Smooth muscle cell (in vitro differentiated cells): ENCODE results near the gene NOL8. TPM values are rescaled to one million over a fixed set of nuclear protein-coding genes. Genes with fewer than 3 reads are reported as not detected.

Experiments used
- DNase-seq: peaks from one replicate; lab custom pipeline; 2025; ENCODE audit not compliant: unreplicated experiment; lab: John Stamatoyannopoulos, UW
- H2AFZ ChIP-seq: fragments of 200-600 bp; sonication (generic); 2 replicates; pipeline ENCODE4 v1.6.0; 2016; ENCODE audit warnings: antibody characterized with exemption, low read depth, mild to moderate bottlenecking
- H3F3A ChIP-seq: fragments of 200-600 bp; sonication (generic); 2 replicates; pipeline ENCODE4 v1.6.0; 2017; ENCODE audit warnings: antibody characterized with exemption, low read depth
- H3K27ac ChIP-seq: fragments of 200-600 bp; sonication (generic); 2 replicates; pipeline ENCODE4 v1.5.1; 2016; ENCODE audit warnings: low read depth, mild to moderate bottlenecking
- H3K27me3 ChIP-seq: fragments of 200-600 bp; sonication (generic); 2 replicates; pipeline ENCODE4 v1.6.1; 2016; ENCODE audit warnings: low read depth, mild to moderate bottlenecking
- H3K36me3 ChIP-seq: fragments of 200-600 bp; sonication (generic); 2 replicates; pipeline ENCODE4 v1.5.1; 2016; ENCODE audit warnings: low read depth
- H3K4me1 ChIP-seq: fragments of 200-600 bp; sonication (generic); 2 replicates; pipeline ENCODE4 v1.5.1; 2016; ENCODE audit warnings: low read depth
- H3K4me2 ChIP-seq: fragments of 200-600 bp; sonication (generic); 2 replicates; pipeline ENCODE4 v1.6.0; 2016; ENCODE audit warnings: mild to moderate bottlenecking
- H3K4me3 ChIP-seq: fragments of 200-600 bp; sonication (generic); 2 replicates; pipeline ENCODE4 v1.5.1; 2016; ENCODE audit warnings: mild to moderate bottlenecking
- H3K79me2 ChIP-seq: fragments of 200-600 bp; sonication (generic); 2 replicates; pipeline ENCODE4 v1.6.0; 2016; ENCODE audit warnings: low read depth, mild to moderate bottlenecking
- H3K9ac ChIP-seq: fragments of 200-600 bp; sonication (generic); 2 replicates; pipeline ENCODE4 v1.6.0; 2016; ENCODE audit warnings: low read depth
- H3K9me3 ChIP-seq: fragments of 200-600 bp; sonication (generic); replicated peaks from 2 replicates; pipeline ENCODE4 v1.5.1; 2016; ENCODE audit warnings: low read depth
- H4K20me1 ChIP-seq: fragments of 200-600 bp; sonication (generic); 2 replicates; pipeline ENCODE4 v1.6.0; 2016; ENCODE audit warnings: low read depth
- WGBS: methylation state at CpG from one replicate; pipeline ENCODE4 v1.1.7; 2016; ENCODE audit warnings: low lambda C conversion rate; 5-methylcytosine and 5-hydroxymethylcytosine counted together
- polyA plus RNA-seq: library from polyadenylated mRNA; unstranded; fragments of >200 nt; fragmentation: Nextera tagmentation; extraction: Ambion mirVana; gene quantifications from 2 replicates; pipeline ENCODE4 v1.2.1, GENCODE V29; 2016
- total RNA-seq: library from RNA; depleted of rRNA; stranded (reverse); fragments of >200 nt; gene quantifications from 2 replicates; pipeline ENCODE4 v1.2.3, GENCODE V29; 2014
- TF ChIP-seq, protein P1 (sequence below): fragments of 200-600 bp; sonication (generic); IDR thresholded peaks from 2 replicates; pipeline ENCODE4 v1.5.1; 2017; ENCODE audit warnings: borderline replicate concordance, mild to moderate bottlenecking, antibody characterized with exemption; ENCODE audit not compliant: insufficient read depth, poor library complexity, severe bottlenecking

NOL8 gene
- total and polyA plus RNA-seq, 2 experiments from 2014 or later = 15.1 to 21.3 TPM

DNA sequence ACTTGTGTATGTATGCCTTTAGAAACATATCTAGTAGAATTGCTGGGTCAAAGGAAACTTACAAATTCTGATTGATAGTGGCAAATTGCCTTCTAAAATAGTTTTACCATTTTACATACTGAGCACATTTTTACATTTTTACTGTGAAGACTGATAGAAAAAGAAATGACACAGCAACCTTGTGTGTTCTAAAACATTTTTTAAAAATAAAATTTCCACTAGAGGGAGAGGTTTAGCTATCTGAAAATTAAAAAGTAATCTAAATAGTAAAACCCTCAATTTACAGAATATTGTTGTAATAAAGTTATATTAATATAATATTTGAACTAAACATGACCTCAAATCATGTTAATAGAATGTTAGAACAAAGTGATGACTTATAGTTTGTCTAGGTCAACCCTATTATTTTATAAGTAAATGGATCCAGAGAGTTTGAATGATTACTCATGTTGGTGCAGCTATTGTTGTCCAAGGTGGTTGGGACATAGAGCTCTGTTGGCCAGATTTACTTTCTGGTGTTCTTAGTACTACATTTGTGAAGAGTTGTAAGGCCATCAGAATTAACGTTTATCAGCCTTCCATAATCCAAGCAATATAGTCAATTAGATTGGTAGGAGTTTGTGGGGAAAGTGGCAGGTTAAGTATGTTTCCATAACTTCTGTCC lies 17.8 kb upstream of the NOL8 start:
- no peak overlapping the region for H2AFZ ChIP-seq
- no peak overlapping the region for H3K4me2 ChIP-seq
- TF ChIP-seq, protein P1, sequence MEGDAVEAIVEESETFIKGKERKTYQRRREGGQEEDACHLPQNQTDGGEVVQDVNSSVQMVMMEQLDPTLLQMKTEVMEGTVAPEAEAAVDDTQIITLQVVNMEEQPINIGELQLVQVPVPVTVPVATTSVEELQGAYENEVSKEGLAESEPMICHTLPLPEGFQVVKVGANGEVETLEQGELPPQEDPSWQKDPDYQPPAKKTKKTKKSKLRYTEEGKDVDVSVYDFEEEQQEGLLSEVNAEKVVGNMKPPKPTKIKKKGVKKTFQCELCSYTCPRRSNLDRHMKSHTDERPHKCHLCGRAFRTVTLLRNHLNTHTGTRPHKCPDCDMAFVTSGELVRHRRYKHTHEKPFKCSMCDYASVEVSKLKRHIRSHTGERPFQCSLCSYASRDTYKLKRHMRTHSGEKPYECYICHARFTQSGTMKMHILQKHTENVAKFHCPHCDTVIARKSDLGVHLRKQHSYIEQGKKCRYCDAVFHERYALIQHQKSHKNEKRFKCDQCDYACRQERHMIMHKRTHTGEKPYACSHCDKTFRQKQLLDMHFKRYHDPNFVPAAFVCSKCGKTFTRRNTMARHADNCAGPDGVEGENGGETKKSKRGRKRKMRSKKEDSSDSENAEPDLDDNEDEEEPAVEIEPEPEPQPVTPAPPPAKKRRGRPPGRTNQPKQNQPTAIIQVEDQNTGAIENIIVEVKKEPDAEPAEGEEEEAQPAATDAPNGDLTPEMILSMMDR = peak; percentile 14
- no peak for DNase-seq
- no peaks in the 10 kb centered on the region for H3K27me3 ChIP-seq
- H3K9ac ChIP-seq = no peak overlapping the region
- WGBS = 89% methylated on average over 1 of the region's 1 CpG
- H3K36me3 ChIP-seq = peaks cover 9% of the 10 kb centered on the region
- peaks cover 3% of the 10 kb centered on the region for H3K9me3 ChIP-seq
- no peaks in the 10 kb centered on the region for H4K20me1 ChIP-seq
- no peaks in the 10 kb centered on the region for H3F3A ChIP-seq
- H3K4me1 ChIP-seq = no peaks in the 10 kb centered on the region
- H3K27ac ChIP-seq = no peak overlapping the region
- H3K79me2 ChIP-seq = no peaks in the 10 kb centered on the region
- no peak overlapping the region for H3K4me3 ChIP-seq

DNA sequence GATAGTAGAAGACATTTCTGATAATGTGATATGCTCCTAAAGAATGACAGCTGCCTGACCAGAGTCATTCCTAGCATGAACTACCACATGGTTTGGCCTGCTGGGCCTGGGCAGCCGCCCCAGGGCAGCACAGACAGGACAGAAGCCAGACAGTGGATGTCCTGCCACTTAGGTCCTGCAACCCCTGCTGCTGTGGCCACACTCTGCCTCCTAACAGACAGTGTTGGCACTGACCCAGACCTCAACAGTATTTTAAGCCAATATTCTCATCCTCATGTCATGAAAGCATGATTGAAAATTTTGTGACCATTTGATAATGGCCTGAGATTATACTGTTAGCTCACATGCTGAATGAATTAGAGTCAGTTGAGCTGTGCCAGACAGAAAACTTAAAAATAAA lies 16.4 kb upstream of the NOL8 start:
- H3K4me3 ChIP-seq = no peak overlapping the region
- no peaks in the 10 kb centered on the region for H3K27me3 ChIP-seq
- peaks cover 3% of the 10 kb centered on the region for H3K9me3 ChIP-seq
- H3K4me1 ChIP-seq = no peaks in the 10 kb centered on the region
- no peak for DNase-seq
- no peak overlapping the region for H3K27ac ChIP-seq
- 100% methylated on average over 1 of the region's 1 CpG for WGBS
- no peak overlapping the region for H3K9ac ChIP-seq
- no peaks in the 10 kb centered on the region for H3K79me2 ChIP-seq
- H3F3A ChIP-seq = no peaks in the 10 kb centered on the region
- no peak overlapping the region for H2AFZ ChIP-seq
- TF ChIP-seq, protein P1 = no peak
- peaks cover 13% of the 10 kb centered on the region for H3K36me3 ChIP-seq
- no peak overlapping the region for H3K4me2 ChIP-seq
- H4K20me1 ChIP-seq = no peaks in the 10 kb centered on the region

DNA sequence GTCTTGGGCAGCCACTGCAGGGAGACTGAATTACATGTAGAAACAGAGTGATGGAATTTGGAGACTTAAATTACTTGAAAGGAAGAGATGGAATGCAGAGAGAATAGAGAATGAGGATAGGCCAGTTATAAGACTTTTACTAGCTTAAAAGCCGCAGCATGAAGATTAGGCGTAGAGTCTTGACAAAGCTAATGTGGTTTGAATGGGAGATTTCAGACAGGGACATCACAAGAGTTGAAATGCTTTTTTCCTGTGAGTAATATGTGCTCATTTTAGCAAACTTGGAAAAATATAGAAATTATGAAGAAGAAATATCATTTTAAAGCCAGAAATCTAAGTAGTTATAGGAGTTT lies 8.1 kb upstream of the NOL8 start:
- Histone ChIP-seq H3K36me3 (peaks cover 4% of the 10 kb centered on the region), H4K20me1 (no peaks in the 10 kb centered on the region), H3K4me2 (peak overlapping the region; percentile 42), H3K4me1 (no peaks in the 10 kb centered on the region), H3K27ac (peak overlapping the region; percentile 73), H3K27me3 (no peaks in the 10 kb centered on the region), H3K9me3 (no peaks in the 10 kb centered on the region), H3F3A (peaks cover 10% of the 10 kb centered on the region), H3K4me3 (no peak overlapping the region), H3K9ac (no peak overlapping the region), H3K79me2 (peaks cover 12% of the 10 kb centered on the region), H2AFZ (peak overlapping the region; percentile 9)
- DNase-seq = no peak
- WGBS = 32% methylated on average over 2 of the region's 2 CpGs
- TF ChIP-seq, protein P1 = no peak
